IPS-11a (cell line): ENCODE results near the gene FAM110D.
A peak's percentile ranks its signal among the peaks of the same experiment; 100 is the strongest.

ENCODE experiments used
- H3K4me3 ChIP-seq: one replicate; pipeline ENCODE4 v1.5.1; 2013; ENCODE audit warnings: low read depth, low read length, control low read depth

FAM110D gene

DNA sequence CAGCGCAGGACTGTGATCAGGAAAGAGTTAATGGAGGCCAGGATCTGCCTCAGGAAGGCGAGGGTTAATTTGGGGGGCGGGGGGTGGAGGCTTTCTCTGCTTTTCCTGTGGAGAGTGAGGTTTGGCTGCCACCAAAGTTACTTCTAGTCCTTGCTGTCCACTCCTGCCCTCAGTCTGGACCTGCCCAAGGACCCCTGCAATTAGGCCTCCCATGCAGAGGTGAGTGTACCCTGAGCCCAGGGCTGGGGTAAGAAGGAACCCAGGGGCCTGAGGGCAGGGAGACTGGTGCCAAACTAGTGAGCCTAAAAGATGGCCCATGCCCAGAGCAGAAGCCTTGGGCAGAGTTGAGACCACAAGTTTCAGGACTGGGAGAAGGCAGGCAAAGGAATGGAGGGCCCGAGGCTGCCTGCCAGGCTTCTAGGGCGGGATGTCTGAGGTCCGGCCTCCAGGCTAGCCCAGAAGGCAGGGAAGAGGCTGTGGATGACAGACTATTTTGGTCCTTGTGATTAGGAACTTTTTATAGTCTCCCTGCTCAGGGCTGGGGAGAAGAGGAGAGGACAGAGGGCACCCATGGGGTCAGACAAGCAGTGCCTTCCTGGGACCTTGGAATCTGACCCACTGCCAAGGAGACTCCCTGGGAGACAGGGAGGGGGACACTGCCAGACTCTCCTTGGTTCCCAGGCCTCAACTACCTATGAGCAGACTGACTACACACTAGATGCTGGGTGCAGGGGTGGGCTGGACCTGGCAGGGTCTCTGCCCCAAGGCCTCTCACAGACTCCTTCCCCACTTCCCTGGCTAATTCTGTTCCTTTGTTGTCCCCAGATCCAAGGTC, at the start of gene FAM110D:
Gene FAM110D (plus strand): TSS at position 172 of the 835 bp plus-strand sequence. CDS start 2,213 bp downstream, outside the sequence.
- no peak within 1 kb of the TSS for H3K4me3 ChIP-seq

DNA sequence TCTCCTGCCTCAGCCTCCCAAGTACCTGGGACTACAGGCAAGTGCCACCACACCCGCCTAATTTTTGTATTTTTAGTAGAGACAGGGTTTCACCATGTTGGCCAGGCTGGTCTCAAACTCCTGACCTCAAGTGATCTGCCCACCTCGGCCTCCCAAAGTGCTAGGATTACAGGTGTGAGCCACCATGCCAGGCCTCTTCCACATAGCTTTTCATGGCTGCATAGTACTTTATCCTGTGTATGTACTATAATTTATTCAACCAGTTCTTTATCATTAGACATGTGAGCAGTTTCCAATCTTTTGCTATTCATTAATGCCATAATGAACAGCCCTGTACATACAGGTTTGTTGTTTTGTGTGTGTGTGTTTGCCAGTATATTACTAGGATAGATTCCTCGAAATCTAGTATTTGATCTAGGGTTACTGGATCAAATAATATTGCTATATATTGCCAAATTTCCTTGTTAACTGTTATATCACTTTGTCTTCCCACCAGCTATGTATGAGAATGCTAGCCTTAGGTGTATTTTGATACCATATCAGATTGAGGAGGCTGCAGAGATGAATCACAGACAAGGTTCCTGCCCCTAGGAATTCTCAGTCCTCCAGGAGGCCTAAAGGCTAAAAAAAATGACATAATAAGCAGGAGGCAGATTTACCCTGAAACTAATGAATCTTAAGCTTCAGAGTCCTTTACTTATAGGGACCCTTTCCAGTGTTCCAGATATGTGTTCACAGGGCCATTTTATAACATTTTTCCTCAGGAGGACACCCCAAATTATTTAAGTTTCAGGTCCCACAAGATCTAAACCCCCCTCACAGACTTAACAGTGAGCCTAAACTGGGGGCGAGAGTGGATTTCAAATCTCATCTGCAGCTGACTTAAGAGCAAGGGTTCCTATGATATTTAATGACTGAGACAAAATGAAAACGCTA, 49.4 kb upstream of the FAM110D start:
- no peak overlapping the region for H3K4me3 ChIP-seq

DNA sequence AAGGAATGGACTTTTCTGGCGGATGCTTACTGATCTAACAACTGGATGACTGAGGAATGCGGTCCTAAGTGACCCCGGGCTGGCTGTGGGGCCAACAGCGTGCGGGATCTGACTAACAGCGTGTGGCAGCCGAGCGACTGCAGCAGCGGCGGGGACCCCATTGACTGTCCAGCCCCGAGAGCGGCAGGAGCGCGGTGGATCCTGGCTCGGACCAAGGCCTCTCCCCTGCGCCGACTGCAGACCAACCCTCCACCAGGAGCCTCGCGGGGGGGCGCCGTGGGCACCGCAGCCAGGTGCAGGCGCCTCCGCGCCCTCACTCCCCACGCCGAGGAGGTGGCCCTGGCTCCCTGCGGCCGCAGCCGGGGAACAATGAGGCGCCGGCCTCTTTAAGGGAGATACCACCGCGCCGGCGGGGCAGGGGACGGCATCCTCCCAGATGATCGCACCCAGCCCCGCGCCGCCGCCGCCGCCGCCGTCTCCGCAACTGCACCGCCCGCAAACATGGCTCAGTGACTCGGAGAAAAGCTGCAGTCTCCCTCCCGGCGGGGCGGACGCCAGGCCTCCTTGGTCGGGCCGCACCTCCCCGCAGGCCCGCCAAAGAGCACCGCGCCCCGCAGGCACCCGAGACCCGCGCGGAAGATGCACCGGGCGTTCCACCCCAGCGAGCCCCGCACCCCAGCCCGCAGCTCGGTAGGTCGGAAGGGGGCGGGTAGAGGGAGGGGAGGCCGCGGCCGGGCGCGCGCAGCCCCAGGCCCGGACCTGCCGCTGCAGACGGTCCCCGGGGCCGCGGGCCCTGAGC, 47.9 kb upstream of the FAM110D start:
- peak overlapping the region; percentile 92 for H3K4me3 ChIP-seq

DNA sequence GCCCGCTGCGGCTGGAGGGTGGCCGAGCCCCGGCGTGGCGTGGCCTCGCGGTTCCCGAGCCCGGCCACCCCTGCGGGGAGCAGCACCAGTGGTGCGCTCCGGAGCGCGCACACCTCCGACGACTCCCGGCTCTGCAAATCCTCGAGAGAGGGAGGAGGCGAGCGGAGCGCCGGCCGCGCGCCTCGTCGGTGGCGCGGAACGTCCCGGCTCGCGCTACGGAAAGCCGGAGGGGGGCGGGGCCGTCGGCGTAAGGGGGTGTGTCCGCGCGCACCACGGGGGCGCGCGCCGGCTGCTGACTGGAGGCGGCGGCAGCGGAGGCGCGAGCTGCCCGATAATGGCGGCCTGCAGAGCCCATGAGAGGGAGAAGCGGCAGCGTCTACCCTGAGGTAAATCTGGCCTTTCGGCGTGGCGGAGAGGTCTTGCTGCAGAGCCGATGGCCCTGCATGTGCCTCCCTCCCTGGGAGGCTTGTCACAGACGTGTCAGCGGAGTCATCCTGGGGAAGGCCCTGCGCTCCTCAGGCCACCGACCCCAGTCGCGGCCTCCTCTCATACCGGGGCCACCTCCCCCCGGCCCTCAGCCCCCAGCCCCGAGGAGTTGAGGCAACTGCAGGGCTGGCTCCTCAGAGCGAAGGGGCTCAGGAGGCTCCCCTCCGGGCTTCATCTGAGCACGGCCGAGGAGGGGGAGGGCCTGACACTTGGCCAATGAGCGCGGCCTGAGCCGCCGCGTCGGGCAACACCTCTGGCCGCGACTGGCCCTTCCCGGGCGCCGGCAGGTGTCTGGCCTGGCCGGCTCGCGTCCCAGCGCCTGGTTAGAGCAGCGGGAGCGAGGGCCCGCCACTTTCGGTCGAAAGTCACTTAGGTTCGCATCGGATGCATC, 47.1 kb upstream of the FAM110D start, which contains the start of gene PDIK1L:
Gene PDIK1L (plus strand): TSS at position 295 of the 877 bp plus-strand sequence. CDS start 2,485 bp downstream, outside the sequence.
- peak within 1 kb of the TSS; percentile 92 for H3K4me3 ChIP-seq

DNA sequence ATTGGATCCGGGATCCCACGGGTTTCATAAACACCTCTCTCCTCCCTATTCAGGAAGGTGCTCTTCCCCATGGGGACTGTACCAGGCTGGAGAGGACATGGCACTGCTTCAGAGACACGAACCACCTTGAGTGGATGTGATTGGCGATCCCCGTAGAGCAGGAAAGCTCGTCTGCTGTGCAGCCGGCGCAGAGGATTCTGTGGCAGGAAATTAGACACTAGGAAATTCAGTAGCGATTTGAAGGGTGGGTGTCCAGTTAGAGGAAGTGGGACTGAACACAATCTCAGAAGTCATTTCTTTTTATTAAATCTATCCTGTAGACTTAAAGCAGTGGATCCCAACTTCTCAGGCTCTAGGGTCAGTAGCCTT, 46.5 kb upstream of the FAM110D start:
- H3K4me3 ChIP-seq, result peak overlapping the region; percentile 92

DNA sequence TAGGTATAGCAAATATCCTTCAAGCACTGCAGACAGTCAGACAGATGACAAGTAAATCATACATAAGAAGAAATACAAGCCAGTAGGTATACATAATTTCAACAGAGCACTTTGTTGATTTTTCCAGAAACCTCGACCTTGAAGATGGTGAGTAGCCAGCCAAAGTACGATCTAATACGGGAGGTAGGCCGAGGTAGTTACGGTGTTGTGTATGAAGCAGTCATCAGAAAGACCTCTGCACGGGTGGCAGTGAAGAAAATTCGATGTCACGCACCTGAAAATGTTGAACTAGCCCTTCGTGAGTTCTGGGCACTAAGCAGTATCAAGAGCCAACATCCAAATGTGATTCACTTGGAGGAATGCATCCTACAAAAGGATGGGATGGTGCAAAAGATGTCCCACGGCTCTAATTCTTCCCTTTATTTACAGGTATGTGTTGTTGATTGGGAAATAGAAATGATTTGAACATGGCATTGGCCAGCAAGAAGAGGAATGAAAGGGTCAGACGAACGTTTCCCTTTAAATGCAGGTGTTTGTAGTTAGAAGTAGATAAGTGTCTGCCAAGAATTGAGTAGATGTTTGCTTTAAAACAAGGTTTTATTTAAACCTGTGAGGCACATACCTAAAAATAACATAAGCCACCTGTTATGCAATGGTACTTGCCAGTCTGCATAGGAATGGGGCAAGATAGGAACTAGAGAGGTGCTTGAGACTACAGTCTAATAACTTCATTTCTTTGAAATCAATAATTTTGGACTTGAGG, 44.5 kb upstream of the FAM110D start:
- H3K4me3 ChIP-seq, result no peak overlapping the region

DNA sequence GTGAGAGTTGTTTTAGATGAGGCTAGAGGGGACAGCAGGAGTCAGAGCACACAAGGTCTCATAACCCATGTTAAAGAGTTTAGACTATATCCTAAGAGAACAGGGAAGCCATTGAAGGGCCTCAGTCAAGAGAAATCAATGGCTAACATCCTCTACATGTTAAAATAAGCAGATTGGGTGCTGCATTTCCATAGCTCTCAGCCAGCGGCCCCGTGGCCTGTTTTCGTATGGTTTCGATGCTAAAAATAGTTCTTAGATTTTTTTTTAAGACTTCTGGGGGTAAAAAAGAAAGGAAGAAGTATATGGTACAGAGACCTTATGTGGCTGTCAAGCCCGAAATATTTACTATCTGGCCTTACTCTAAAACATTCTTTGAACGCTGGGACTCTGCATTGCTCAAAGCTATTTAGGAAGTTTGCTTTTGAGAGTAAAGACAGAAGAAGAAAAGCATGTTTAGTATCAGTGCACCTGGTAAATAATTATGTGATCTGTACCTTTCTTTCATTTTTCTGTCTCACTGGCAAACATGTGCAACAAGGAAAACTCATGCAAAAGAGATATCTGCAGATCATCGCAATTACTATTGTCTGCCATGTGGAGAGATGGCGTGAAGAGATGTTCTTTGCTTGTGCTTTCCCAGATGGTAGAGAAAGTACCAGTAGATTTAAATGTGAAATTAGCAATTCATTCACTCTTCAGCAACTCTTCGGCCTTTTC, 38.8 kb upstream of the FAM110D start:
- H3K4me3 ChIP-seq, result no peak overlapping the region

DNA sequence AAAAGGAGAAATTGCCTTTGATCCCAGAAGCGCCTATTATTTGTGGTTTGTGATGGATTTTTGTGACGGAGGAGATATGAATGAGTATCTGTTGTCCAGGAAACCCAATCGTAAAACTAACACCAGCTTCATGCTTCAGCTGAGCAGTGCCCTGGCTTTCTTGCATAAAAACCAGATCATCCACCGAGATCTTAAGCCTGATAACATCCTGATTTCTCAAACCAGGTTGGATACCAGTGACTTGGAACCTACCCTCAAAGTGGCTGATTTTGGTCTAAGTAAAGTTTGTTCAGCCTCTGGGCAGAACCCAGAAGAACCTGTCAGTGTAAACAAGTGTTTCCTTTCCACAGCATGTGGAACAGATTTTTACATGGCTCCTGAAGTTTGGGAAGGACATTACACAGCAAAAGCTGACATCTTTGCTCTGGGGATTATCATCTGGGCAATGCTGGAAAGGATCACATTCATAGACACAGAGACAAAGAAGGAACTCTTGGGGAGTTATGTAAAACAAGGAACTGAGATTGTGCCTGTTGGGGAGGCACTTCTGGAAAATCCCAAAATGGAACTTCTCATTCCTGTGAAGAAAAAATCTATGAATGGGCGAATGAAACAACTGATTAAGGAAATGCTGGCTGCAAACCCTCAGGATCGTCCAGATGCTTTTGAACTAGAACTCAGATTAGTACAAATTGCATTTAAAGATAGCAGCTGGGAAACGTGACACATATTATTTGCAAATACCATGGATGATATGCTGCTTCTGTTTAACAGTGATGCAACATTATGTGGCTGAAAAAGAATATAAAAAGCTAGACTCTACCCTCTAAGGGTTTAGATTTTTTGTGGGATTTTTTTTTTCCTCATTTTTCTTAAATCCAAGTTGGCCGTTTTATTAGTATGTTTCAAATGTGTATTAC, 36.8 kb upstream of the FAM110D start:
- no peak overlapping the region for H3K4me3 ChIP-seq

DNA sequence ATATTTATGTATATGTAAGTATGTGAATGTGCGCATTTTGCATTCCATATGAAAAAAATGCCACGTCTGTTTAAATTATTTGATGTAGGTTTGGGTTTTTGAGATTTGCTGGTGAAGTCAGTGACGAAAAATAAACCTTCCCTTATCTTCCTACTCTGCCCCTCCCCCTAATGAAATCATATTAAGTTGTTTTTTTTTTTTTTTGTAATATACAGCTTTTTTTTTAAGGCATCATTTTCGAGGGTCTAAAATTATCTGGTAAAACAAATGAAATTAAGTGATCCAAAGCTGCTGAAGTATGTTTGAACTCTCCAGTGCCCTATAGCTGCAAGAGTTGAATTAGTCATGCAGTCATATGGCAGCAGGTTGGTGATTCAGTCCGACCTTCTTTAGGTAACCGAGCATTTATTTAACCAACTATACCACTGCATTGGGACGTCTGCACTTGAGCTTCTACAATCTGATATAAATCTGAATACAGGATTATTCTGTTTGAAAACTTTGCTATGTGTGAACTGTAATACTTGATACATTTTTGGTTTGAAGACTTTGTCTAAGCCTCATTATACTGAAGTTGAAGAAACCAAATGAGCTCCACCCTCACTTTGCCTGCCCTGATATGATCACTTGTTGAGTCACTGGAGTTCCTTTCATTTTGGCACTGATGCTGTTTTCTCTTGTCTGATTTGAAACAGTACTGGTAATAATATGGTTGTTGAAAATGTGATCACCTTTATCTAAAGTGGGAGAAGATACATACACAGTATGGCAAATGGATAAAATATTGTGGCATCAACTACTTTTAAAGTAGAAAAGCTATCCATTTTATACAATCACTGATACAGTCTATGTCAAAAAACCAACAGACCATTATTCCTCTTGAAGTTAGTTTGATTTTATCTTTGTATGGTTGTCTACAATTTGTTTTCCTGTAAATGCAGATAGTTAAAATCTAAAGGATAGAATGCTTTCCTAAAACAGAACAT, 35.6 kb upstream of the FAM110D start:
- no peak overlapping the region for H3K4me3 ChIP-seq

DNA sequence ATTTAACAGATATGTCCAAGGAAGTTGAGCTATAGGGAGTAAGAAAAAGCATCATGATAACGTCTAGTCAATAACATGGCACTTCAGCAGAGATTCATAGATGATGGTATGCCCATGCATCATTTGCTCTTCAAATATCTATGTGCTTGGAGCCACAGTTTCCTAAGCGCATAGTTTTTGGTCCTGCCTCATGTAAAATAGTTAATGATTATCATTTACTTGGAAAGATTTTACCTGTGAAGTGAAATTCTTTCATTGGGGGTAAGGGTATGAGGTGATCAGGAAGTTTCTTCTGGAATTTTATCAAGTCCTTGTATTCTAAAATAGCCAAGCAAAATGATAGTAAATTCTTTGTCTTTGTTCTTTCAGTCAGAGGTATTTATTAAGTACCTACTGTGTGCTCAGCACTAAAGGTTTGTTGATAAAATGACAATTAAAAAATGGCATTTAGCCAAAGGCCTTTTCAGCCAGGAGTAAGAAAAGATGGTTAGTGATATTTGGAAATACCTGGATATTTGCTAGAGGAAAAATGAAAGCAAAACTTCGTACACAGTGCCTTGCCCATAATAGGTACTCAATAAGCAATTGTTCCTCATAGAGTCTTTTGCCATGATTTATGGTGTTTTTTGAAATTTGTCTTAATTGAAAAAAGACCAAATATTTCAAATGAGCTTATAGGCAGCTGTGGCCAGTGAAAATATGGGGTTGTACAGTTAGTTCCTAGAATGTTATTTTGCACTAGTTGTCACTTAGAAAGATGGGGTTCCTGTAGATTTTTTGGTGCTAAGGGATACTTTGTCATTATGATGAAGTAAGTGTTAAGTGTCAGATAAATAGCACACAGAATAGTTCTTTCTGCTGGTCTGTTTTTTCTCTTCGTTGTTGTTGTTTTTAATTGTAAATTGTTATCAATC, 34.2 kb upstream of the FAM110D start:
- H3K4me3 ChIP-seq, result no peak overlapping the region

DNA sequence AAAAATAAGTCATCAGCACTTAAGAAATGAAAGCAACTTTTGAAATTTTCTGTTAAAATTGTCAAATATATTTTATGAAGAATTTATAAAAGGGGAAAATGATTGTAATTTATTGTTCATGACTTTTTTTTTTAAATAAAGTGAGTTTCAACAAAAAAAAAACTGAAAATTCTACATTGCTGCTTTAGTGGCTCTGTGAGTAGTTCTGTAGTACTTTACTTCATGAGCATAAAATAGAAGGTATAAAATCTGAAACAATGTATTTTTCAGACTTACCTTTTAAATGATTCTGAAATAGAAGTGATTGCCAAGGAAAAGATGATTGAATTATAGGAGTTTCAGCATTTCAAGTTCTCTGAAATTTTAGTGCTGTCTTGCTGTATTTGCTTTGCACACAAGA, 33.5 kb upstream of the FAM110D start:
- H3K4me3 ChIP-seq, result no peak overlapping the region

DNA sequence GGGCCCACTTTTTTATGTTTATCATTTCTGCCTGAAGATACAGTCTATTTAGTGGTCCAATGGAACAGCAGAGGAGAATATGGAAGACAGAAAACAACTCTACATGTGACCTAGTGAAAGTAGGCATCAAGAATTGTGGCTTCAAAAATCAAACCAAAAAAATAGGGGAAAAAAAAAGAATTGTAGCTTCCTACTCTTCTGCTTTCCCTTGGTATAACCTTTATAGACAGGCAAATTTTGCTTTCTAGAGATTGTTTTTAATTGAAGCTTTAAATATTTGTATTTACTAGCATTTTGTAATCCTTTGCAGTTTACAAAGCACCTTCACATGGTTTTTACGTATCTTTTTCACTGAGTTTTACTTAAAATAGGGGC, 32.9 kb upstream of the FAM110D start:
- no peak overlapping the region for H3K4me3 ChIP-seq

DNA sequence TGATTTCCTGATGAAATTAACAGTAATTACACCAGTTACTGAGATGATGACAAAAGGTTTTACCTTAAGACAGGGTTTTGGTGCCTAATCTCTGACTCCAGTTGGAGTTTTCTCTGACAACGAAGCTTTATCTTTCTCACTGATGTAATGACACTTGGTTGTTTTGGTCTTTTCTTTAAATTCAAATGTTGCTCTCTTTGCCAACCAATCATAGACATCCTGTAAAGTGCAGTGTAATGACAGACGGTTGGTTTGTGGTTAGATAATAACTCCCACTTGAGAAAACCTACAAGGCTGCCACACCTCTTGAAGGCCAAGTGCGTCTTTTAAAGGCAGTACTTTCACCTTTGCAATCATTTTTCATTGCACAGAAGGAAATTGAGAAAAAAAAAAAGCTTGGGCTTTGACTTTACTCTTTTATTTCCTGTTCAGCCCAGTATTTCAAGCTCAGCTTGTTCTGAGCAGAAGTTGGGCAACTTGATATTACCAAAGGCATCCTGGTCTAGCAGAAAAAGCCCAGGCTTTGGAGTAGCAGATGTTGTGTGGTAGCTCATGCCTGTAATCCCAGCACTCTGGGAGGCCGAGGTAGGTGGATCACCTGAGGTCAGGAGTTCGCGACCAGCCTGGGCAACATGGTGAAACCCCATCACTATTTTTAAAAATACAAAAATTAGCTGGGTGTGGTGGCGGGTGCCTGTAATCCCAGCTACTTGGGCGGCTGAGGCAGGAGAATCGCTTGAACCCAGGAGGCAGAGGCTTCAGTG, 32.4 kb upstream of the FAM110D start:
- H3K4me3 ChIP-seq, result no peak overlapping the region
